Colonic mucosa (tissue), 4 donors: Measurements from ENCODE around the gene PAFAH2. TPM values are rescaled to one million over a fixed set of nuclear protein-coding genes. Genes with fewer than 3 reads are reported as not detected.
A peak's percentile ranks its signal among the peaks of the same experiment; 100 is the strongest.

ENCODE experiments used
- DNase-seq: peaks from one replicate; pipeline ENCODE4 v3.0.0-alpha.2; 2020
- H3K27ac ChIP-seq: fragments of 200-600 bp; one replicate; pipeline ENCODE4 v1.8.0; 2021
- H3K27me3 ChIP-seq: fragments of 200-600 bp; one replicate; pipeline ENCODE4 v1.8.0; 2021
- H3K36me3 ChIP-seq: fragments of 200-600 bp; one replicate; pipeline ENCODE4 v1.8.0; 2021
- H3K4me1 ChIP-seq: fragments of 200-600 bp; one replicate; pipeline ENCODE4 v1.8.0; 2021; ENCODE audit warnings: mild to moderate bottlenecking
- H3K4me3 ChIP-seq: fragments of 200-600 bp; one replicate; pipeline ENCODE4 v1.8.0; 2021
- H3K9ac ChIP-seq, 2 donors: one replicate each; pipeline ENCODE4 v1.7.0; 2013; ENCODE audit warnings: control low read depth in 2 of 2, low read depth in 2 of 2, low read length in 2 of 2
- H3K9me3 ChIP-seq: fragments of 200-600 bp; one replicate; pipeline ENCODE4 v1.8.0; 2021
- intact Hi-C: fragments of 100-400 bp; cut with DNase I; formaldehyde crosslinking; loops from one replicate; pipeline ENCODE4 v1.14.1; 2022
- total RNA-seq, 2 donors: library from RNA; stranded (reverse); fragmentation: NEBNext Ultra II Directional in 1 of 2; extraction: Animal tissue kit (Norgen Biotek cat#: 25700) in 1 of 2; gene quantifications; one replicate each; pipeline ENCODE4 v1.2.1, GENCODE V29; 2021
- TF ChIP-seq, protein P1 (sequence below): fragments of 200-600 bp; IDR thresholded peaks from one replicate; pipeline ENCODE4 v1.8.0; 2022; ENCODE audit warnings: antibody characterized with exemption, mild to moderate bottlenecking
- donor health status: healthy.
- donor health status: DM: no; HTN: no; CAD: no.
- donor health status: DM: no; HTN: no; CAD: no.

The PAFAH2 gene
- total RNA-seq = 10 to 100 TPM; 34.8 to 40.8 TPM

DNA sequence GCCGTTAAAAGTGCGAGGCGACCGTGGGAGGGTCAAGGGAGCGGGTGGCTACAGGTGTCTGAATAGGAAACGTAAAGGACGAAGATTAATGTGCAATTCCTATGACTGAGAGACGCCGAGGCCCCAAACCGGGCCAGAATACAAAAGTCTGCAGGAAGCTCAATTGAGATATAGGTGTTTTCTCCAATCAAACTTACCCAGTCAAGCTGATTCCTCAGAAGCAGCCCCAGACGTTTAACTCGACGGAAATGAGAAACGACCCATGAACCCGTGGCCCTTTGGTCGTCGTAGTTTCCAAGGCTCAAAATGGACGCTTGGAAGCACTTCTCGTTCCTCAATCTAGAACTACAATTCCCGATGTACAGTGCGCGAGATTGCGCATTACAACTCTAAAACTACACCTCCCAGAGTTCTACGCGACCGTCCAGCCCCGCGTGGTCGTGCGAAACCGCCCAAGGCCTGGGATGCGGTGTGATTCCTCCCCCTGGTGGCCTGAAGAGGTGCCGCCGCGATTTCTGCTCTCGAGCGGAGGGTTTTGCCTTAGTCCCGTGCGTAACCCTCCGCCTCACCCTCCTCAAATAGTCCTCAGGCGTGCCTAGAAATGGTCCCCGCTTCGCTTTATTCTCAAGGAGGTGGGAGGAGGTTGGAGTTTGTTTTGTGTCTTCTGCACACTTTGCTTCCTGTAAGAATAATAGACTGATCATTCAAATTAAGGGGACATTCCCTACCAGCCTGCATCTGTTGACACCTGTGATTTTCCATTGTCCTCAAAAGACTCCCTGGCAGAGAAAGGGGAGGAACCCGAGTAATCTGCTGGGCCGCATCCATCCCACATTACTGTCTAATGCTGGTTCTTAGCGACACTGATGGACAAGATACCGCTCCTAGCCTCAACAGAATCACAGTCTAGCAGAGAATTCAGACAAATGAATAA lies at the start of gene PAFAH2:
TSS of gene PAFAH2 (minus strand) at position 236 of the 934 bp plus-strand sequence. CDS start 7,247 bp downstream, outside the sequence.
- Histone ChIP-seq H3K27me3 (no peaks in the 10 kb centered on the region), H3K27ac (peak within 1 kb of the TSS; percentile 89), H3K4me1 (peaks cover 7% of the 10 kb centered on the region), H3K4me3 (peak within 1 kb of the TSS; percentile 64), H3K9ac (peak within 1 kb of the TSS; percentile 86 to 93), H3K9me3 (no peaks in the 10 kb centered on the region), H3K36me3 (no peaks in the 10 kb centered on the region)
- peak; percentile 98 for DNase-seq
- intact Hi-C loops = loop anchor here (5.0 kb wide), 1 partner anchor 161 kb away; no protein-coding TSS in a partner anchor
- TF ChIP-seq, protein P1, sequence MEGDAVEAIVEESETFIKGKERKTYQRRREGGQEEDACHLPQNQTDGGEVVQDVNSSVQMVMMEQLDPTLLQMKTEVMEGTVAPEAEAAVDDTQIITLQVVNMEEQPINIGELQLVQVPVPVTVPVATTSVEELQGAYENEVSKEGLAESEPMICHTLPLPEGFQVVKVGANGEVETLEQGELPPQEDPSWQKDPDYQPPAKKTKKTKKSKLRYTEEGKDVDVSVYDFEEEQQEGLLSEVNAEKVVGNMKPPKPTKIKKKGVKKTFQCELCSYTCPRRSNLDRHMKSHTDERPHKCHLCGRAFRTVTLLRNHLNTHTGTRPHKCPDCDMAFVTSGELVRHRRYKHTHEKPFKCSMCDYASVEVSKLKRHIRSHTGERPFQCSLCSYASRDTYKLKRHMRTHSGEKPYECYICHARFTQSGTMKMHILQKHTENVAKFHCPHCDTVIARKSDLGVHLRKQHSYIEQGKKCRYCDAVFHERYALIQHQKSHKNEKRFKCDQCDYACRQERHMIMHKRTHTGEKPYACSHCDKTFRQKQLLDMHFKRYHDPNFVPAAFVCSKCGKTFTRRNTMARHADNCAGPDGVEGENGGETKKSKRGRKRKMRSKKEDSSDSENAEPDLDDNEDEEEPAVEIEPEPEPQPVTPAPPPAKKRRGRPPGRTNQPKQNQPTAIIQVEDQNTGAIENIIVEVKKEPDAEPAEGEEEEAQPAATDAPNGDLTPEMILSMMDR = peak; percentile 95

DNA sequence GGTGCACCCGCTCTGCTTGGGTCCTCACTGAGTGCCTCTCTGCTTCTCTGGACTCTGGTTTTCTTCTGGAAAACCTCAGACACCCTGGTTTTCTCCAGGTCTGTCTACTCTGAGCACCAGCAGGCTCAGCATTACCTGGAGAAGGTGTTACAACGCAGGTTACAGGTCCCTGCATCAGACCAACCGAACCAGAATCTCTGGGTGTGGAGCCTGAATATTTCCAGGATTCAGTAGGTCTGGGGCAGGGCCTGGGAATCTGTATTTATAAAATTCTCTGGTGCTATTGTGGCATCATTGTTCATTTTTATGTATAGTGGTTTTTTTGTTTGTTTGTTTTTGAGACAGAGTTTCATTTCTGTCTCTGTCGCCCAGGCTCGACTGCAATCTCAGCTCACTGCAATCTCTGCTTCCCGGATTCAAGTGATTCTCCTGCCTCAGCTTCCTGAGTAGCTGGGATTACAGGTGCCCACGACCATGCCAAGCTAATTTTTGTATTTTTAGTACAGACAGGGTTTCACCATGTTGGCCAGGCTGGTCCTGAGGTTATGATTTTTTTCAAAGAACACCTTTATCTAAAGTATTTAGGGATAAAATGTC lies 49.5 kb upstream of the PAFAH2 start:
- H3K27ac ChIP-seq = no peak overlapping the region
- peaks cover 27% of the 10 kb centered on the region for H3K27me3 ChIP-seq
- no peak overlapping the region for H3K4me3 ChIP-seq
- H3K9me3 ChIP-seq = no peaks in the 10 kb centered on the region
- TF ChIP-seq, protein P1 = no peak
- intact Hi-C loops = no loop called here
- no peak for DNase-seq
- H3K9ac ChIP-seq = no peak overlapping the region
- H3K36me3 ChIP-seq = no peaks in the 10 kb centered on the region
- peaks cover 4% of the 10 kb centered on the region for H3K4me1 ChIP-seq

DNA sequence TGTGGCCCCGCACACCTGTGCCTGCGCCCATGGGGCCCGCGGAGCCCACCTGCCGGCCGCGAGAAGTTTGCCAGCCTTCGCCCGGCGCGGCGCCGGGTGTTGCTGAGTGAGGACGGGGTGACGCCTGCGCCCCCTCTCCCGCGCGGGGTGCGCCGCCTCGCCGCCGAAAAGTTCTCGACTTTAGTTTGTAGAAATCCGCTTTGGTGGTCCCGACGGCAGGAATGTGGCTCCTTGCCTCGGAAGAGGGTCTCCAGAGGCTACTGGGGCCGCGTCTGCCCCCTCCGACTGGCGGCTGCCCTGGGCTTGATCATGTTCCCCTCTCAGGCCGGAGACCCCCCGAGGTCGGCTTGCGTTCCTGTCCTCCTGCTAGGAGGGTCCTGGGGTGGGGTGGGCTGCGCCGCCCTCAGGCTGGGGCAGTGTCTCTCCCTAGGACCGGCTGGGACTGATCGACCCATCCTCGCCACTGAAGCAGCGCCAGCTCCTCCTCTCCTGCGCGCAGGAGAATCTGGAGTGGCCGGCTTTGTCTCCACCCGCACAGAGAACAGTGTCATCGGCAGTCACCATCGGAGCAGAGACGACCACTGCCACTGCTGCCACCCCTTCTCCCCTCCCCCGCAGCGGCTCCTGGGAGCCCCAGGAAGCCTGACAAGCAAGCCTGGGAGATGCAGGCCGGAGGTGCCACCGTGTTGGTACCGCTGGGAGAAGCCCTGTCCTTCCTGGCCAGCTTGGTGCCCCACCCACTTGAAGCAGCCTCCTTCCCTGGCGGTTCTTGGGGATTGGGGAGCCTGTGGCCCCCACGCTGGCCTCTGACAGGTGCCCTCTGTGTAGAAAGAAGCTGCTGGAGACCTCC lies 48.6 kb upstream of the PAFAH2 start:
- DNase-seq = no peak
- intact Hi-C loops = no loop called here
- Histone ChIP-seq H3K4me1 (peaks cover 4% of the 10 kb centered on the region), H3K9me3 (no peaks in the 10 kb centered on the region), H3K36me3 (no peaks in the 10 kb centered on the region), H3K27ac (no peak overlapping the region), H3K27me3 (peaks cover 27% of the 10 kb centered on the region), H3K4me3 (no peak overlapping the region), H3K9ac (no peak overlapping the region)
- TF ChIP-seq, protein P1 = no peak

DNA sequence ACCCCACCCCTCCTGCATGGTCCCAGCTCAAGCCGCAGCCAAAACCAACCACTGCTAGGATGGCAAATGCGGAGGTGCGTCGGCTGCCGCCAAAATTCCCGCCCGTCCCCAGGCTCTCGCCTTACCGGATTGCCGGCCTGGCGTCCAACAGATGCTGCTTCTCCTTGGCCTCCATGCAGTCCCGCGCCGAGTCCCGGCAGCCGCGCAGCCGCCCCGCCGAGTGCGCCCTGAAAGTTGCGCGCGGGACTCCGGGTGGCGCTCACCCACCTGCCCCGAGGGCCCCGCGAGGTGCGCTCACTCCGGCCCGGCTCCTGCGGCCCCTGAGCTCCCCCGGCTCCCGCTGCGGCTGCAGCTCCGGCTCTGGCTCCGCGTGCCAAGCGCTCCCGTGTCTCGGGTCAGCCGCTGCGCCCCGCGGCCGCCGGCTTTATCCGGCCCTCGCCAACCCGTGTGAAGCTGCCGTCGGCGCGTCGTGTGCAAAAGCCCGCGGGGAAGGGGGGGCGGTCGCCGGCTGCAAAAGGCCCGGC lies 47.9 kb upstream of the PAFAH2 start, which contains the start of gene SLC30A2:
TSS of gene SLC30A2 (minus strand) at position 397 of the 524 bp plus-strand sequence. CDS start at position 175, 222 bp downstream.
- H3K4me3 ChIP-seq = no peak within 1 kb of the TSS
- DNase-seq = no peak
- TF ChIP-seq, protein P1 = no peak
- peaks cover 4% of the 10 kb centered on the region for H3K4me1 ChIP-seq
- intact Hi-C loops = no loop called here
- H3K9ac ChIP-seq = no peak within 1 kb of the TSS
- peaks cover 27% of the 10 kb centered on the region for H3K27me3 ChIP-seq
- no peak within 1 kb of the TSS for H3K27ac ChIP-seq
- H3K36me3 ChIP-seq = no peaks in the 10 kb centered on the region
- H3K9me3 ChIP-seq = no peaks in the 10 kb centered on the region
